ENCODE results near the gene PDPK1. TPM values are rescaled to one million over a fixed set of nuclear protein-coding genes. Genes with fewer than 3 reads are reported as not detected.
"Not testable (repeated sequence)": the region's sequence is repeated elsewhere in the genome, so short reads cannot be mapped to it uniquely, and the experiment has no call there.

PDPK1 gene
- total and polyA plus RNA-seq, 2 donors from 2014 or later, result 14.3 to 52.3 TPM

DNA sequence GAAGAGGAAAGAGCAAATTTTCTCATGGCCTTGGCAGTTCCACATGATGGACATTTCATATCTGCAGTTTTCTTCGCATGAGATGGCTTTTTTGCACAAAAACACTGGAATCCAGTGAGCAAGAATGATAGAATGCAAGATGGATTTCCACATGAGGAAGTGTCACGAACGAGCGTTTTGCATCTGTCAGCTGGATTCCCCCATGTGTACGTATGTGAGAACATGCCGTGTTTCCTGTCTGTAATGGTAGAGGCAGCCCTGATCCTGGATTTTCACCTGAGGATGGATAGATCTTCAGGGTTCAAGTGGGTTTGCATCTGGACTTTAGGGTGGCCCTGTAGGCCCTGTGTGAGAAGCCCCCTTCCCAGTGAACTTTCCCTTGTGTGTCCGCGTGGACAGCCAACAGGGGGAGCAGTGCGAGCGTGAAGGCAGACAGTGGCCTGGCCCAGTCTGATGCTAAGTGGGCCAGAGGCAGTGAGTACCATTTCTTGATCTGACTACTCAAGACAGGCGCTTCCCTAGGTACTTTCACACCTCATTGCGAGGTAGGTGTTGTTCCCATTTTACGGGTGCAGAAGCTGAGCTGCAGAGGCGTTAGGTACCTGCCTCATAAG is 2.1 kb downstream of the PDPK1 start:
- FAIRE-seq; H3K27me3 ChIP-seq (ENCODE audit: control insufficient read depth, insufficient read depth, low read length); DNase-seq; H3K9me3 ChIP-seq (ENCODE audit: control insufficient read depth in 2 of 3, insufficient read depth in 1 of 3, low read length in 3 of 3); H3K27ac ChIP-seq (ENCODE audit: low read depth in 2 of 2, low read length in 2 of 2); H3K36me3 ChIP-seq (ENCODE audit: control insufficient read depth in 2 of 3, insufficient read depth in 3 of 3, low read length in 3 of 3); H3K4me3 ChIP-seq (ENCODE audit: low read length in 3 of 3); intact Hi-C loops (cut with DNase I); H3K9ac ChIP-seq (ENCODE audit: low read length in 3 of 3): not testable (repeated sequence)
- peaks cover 0 to 18% (median 3%) of the 10 kb centered on the region in 3 donors for H3K4me1 ChIP-seq (ENCODE audit: control insufficient read depth in 2 of 3, insufficient read depth in 2 of 3, low read depth in 1 of 3, low read length in 3 of 3)
- TF ChIP-seq, protein P1, sequence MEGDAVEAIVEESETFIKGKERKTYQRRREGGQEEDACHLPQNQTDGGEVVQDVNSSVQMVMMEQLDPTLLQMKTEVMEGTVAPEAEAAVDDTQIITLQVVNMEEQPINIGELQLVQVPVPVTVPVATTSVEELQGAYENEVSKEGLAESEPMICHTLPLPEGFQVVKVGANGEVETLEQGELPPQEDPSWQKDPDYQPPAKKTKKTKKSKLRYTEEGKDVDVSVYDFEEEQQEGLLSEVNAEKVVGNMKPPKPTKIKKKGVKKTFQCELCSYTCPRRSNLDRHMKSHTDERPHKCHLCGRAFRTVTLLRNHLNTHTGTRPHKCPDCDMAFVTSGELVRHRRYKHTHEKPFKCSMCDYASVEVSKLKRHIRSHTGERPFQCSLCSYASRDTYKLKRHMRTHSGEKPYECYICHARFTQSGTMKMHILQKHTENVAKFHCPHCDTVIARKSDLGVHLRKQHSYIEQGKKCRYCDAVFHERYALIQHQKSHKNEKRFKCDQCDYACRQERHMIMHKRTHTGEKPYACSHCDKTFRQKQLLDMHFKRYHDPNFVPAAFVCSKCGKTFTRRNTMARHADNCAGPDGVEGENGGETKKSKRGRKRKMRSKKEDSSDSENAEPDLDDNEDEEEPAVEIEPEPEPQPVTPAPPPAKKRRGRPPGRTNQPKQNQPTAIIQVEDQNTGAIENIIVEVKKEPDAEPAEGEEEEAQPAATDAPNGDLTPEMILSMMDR (IDR thresholded peaks at IDR 0.05; ENCODE audit: borderline replicate concordance, extremely low read depth, insufficient read depth), result peak; percentile 45

DNA sequence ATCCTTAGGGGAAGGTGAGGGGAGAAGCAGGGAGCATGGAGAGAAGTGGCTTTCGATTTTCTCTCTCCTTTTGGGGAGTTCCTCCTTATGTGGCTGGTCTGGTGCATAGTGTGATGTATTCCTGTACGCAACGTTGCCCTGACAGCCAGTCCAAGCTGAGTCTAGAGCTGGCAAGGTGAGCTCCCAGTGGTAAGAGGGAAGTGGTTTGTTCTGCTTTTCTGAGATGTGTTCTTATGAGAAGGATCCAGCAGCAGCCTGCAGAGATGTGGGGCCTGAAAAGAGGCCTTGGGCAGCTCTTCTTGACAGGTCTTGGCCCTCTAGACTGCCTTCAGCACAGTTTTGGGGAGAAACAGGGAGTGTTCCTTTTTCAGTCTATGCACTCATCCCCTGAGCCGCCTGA is 3.1 kb downstream of the PDPK1 start:
- H3K4me3 ChIP-seq (ENCODE audit: low read length in 3 of 3); H3K27ac ChIP-seq (ENCODE audit: low read depth in 2 of 2, low read length in 2 of 2); intact Hi-C loops (cut with DNase I); H3K36me3 ChIP-seq (ENCODE audit: control insufficient read depth in 2 of 3, insufficient read depth in 3 of 3, low read length in 3 of 3); DNase-seq; H3K9me3 ChIP-seq (ENCODE audit: control insufficient read depth in 2 of 3, insufficient read depth in 1 of 3, low read length in 3 of 3); H3K9ac ChIP-seq (ENCODE audit: low read length in 3 of 3); H3K27me3 ChIP-seq (ENCODE audit: control insufficient read depth, insufficient read depth, low read length); FAIRE-seq: not testable (repeated sequence)
- H3K4me1 ChIP-seq (ENCODE audit: control insufficient read depth in 2 of 3, insufficient read depth in 2 of 3, low read depth in 1 of 3, low read length in 3 of 3), result peaks cover 0 to 17% (median 3%) of the 10 kb centered on the region in 3 donors

DNA sequence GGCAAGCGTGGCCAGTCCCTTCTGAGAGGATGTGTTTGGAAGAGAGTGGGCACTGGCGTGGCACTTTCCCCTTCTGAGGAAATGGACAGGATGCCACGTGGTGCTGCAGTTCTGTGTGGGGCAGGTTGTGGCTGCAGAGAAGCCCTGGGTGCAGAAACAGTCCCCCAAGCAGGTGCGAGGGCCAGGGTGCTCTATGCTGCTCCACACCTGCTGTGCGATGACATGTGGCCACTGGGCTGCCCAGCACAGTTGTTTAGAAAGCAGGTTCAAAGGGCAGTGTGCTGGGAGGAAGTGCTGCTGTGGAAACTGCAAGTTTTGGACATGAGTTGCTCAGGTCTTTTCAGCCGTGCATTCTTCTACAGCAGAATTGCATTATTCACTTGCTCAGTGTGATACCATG is 3.6 kb downstream of the PDPK1 start:
- FAIRE-seq; DNase-seq; H3K9ac ChIP-seq (ENCODE audit: low read length in 3 of 3); H3K27ac ChIP-seq (ENCODE audit: low read depth in 2 of 2, low read length in 2 of 2); intact Hi-C loops (cut with DNase I); H3K9me3 ChIP-seq (ENCODE audit: control insufficient read depth in 2 of 3, insufficient read depth in 1 of 3, low read length in 3 of 3); H3K27me3 ChIP-seq (ENCODE audit: control insufficient read depth, insufficient read depth, low read length); H3K36me3 ChIP-seq (ENCODE audit: control insufficient read depth in 2 of 3, insufficient read depth in 3 of 3, low read length in 3 of 3); H3K4me3 ChIP-seq (ENCODE audit: low read length in 3 of 3): not testable (repeated sequence)
- peaks cover 0 to 15% (median 3%) of the 10 kb centered on the region in 3 donors for H3K4me1 ChIP-seq (ENCODE audit: control insufficient read depth in 2 of 3, insufficient read depth in 2 of 3, low read depth in 1 of 3, low read length in 3 of 3)

DNA sequence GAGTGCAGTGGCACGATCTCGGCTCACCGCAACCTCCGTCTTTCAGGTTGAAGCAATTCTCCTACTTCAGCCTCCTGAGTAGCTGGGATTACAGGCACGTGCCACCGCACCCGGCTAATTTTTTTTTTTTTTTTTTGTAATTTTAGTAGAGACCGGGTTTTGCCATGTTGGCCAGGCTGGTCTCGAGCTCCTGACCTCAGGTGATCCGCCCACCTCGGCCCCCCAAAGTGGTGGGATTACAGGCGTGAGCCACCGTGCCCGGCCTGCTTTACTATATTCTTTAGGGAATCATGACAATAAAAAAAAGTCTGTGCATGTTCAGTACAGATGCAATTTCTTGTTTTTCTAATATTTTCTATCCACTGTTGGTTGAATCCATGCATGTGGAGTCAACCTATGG is 6.0 kb downstream of the PDPK1 start:
- H3K9me3 ChIP-seq (ENCODE audit: control insufficient read depth in 2 of 3, insufficient read depth in 1 of 3, low read length in 3 of 3); H3K27me3 ChIP-seq (ENCODE audit: control insufficient read depth, insufficient read depth, low read length); H3K27ac ChIP-seq (ENCODE audit: low read depth in 2 of 2, low read length in 2 of 2); FAIRE-seq; H3K9ac ChIP-seq (ENCODE audit: low read length in 3 of 3); intact Hi-C loops (cut with DNase I); H3K4me3 ChIP-seq (ENCODE audit: low read length in 3 of 3); H3K36me3 ChIP-seq (ENCODE audit: control insufficient read depth in 2 of 3, insufficient read depth in 3 of 3, low read length in 3 of 3); DNase-seq: not testable (repeated sequence)
- peaks cover 0 to 14% (median 3%) of the 10 kb centered on the region in 3 donors for H3K4me1 ChIP-seq (ENCODE audit: control insufficient read depth in 2 of 3, insufficient read depth in 2 of 3, low read depth in 1 of 3, low read length in 3 of 3)

DNA sequence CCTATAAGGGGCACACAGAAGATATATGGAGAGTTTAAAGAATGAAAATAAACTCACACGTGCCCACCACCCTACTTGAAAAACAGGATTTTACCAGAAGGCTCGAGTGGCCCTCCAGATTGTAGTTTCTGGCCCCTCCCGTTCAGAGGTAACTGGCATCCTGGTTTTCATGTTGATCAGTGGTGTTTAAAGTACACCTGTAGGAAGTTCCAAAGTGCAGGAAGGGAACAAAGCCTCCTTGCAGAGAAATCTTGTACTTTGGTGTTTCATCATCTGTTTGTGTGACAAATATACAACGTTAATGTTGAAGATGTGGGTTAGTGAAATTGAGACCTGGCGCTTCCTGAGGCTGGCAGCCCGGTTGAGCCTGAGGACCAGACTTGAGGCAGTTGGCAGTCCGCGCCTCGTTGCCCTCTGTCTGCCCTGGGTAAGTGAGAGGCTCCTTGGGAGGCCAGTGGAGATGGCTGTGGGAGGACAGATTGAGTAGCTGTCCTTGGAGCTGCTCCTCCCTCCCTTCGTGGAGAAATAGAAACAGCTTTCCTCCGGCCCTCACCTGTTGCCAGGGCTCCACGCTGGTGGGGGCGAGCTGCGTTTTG is 12.6 kb downstream of the PDPK1 start:
- intact Hi-C loops (cut with DNase I); H3K9ac ChIP-seq (ENCODE audit: low read length in 3 of 3); H3K4me1 ChIP-seq (ENCODE audit: control insufficient read depth in 2 of 3, insufficient read depth in 2 of 3, low read depth in 1 of 3, low read length in 3 of 3); H3K27ac ChIP-seq (ENCODE audit: low read depth in 2 of 2, low read length in 2 of 2); H3K4me3 ChIP-seq (ENCODE audit: low read length in 3 of 3); H3K27me3 ChIP-seq (ENCODE audit: control insufficient read depth, insufficient read depth, low read length); H3K36me3 ChIP-seq (ENCODE audit: control insufficient read depth in 2 of 3, insufficient read depth in 3 of 3, low read length in 3 of 3); H3K9me3 ChIP-seq (ENCODE audit: control insufficient read depth in 2 of 3, insufficient read depth in 1 of 3, low read length in 3 of 3); DNase-seq; FAIRE-seq: not testable (repeated sequence)

DNA sequence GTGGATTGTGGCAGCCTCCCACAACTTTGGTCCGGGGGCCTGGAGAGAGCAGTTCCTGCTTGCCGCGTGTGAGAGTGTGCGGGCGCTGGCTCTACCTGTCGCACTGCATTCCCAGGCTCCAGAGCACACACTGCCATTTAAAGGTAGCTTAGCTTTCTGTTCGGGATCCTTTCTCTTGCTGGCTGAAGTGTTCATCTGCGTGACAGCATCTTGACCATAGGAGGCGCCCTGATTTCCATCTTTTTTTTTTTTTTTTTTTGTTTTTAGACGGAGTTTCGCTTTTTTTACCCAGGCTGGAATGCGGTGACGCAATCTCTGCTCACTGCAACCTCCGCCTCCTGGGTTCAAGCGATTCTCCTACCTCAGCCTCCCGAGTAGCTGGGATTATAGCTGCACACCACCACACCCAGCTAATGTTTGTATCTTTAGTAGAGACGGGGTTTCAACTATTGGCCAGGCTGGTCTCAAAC is 13.6 kb downstream of the PDPK1 start:
- H3K27me3 ChIP-seq (ENCODE audit: control insufficient read depth, insufficient read depth, low read length); H3K9me3 ChIP-seq (ENCODE audit: control insufficient read depth in 2 of 3, insufficient read depth in 1 of 3, low read length in 3 of 3); intact Hi-C loops (cut with DNase I); H3K36me3 ChIP-seq (ENCODE audit: control insufficient read depth in 2 of 3, insufficient read depth in 3 of 3, low read length in 3 of 3); FAIRE-seq; H3K4me1 ChIP-seq (ENCODE audit: control insufficient read depth in 2 of 3, insufficient read depth in 2 of 3, low read depth in 1 of 3, low read length in 3 of 3); H3K4me3 ChIP-seq (ENCODE audit: low read length in 3 of 3); H3K27ac ChIP-seq (ENCODE audit: low read depth in 2 of 2, low read length in 2 of 2); H3K9ac ChIP-seq (ENCODE audit: low read length in 3 of 3): not testable (repeated sequence)
- DNase-seq, result peak in 2 of 5 donors; percentile 11 to 16

DNA sequence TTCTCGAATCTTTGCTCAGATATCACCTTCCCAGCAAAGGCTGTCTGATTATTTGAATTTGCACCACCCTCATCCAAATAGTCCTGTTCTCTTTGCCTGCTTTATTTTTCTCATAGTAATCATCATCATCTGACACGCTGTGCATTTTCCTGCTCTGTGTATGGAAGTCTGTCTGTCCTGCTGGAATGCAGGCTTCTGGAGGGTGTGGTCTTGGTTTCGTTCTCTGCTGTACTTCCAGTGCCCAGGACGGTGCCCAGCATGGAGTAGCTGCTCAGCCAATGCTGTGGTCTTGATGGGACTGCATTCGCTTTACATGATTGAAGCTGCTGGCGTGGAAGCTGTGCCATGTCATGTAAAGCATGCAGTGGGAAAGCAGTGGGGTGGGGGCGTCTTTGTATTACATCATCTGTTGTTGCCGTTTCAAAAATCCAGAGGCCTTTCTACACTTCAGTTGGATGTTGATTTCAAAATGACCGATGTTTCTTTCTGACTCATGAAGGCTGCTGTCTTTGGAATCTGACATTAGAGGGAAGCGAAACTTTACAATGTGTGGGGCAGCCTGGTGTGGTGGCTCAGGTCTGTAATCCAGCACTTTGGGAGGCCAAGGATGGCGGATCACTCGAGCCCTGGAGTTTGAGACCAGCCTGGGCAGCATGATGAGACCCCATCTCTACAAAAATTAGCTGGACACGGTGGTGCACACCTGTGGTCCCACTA is 17.0 kb downstream of the PDPK1 start:
- H3K4me3 ChIP-seq (ENCODE audit: low read length in 3 of 3); H3K27ac ChIP-seq (ENCODE audit: low read depth in 2 of 2, low read length in 2 of 2); H3K9ac ChIP-seq (ENCODE audit: low read length in 3 of 3); H3K36me3 ChIP-seq (ENCODE audit: control insufficient read depth in 2 of 3, insufficient read depth in 3 of 3, low read length in 3 of 3); H3K9me3 ChIP-seq (ENCODE audit: control insufficient read depth in 2 of 3, insufficient read depth in 1 of 3, low read length in 3 of 3); DNase-seq; H3K27me3 ChIP-seq (ENCODE audit: control insufficient read depth, insufficient read depth, low read length); H3K4me1 ChIP-seq (ENCODE audit: control insufficient read depth in 2 of 3, insufficient read depth in 2 of 3, low read depth in 1 of 3, low read length in 3 of 3); FAIRE-seq; intact Hi-C loops (cut with DNase I): not testable (repeated sequence)
